Neuron (in vitro differentiated cells): ENCODE data around the gene HS6ST2.

Experiments
- H2AFZ ChIP-seq: one replicate; pipeline ENCODE4 v1.6.1; 2013; ENCODE audit warnings: low read depth, mild to moderate bottlenecking, inconsistent platforms, low read length, moderate library complexity
- H3K27me3 ChIP-seq: one replicate; pipeline ENCODE4 v1.6.1; 2013; ENCODE audit warnings: low read length; ENCODE audit not compliant: insufficient read depth
- H3K36me3 ChIP-seq: one replicate; pipeline ENCODE4 v1.6.1; 2013; ENCODE audit warnings: low read length; ENCODE audit not compliant: insufficient read depth
- H3K4me1 ChIP-seq: one replicate; pipeline ENCODE4 v1.6.1; 2013; ENCODE audit warnings: low read length; ENCODE audit not compliant: insufficient read depth
- H3K4me3 ChIP-seq: 2 replicates; pipeline ENCODE4 v1.5.1; 2013; ENCODE audit warnings: mild to moderate bottlenecking, low read length, moderate library complexity
- H3K9me3 ChIP-seq: one replicate; pipeline ENCODE4 v1.6.1; 2013; ENCODE audit warnings: low read length

Gene HS6ST2

DNA sequence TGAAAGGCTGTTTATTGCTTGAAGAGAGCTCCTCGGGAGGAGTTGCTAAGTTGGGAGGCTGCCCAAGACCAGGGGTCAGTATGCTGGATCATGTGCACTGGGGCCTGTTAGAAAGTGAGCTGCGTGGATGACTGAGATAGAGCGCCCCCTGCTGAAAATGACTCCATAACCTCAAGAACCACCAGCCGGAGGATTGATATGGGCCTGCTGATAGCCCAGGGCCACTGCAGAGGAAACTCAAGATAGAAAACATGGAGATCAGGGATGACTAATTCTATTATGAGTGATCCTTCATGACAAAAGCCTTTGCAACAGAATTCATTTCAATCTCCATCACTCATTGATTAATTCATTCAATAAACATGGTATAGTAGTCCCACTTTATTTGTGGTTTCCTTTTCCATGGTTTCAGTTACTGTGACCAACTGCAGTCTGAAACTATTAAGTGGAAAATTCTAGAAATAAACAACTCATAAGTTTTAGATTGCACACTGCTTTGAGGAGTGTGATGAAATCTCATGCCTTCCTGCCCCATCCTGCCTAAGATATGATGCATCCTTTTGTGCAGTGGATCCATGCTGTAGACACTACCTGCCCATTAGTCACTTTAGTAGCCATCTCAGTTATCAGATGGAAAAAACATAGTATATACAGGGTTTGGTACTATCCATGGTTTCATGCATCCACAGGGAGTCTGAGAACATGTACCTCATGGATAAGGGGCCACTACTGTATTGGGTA lies 342.9 kb downstream of the HS6ST2 start:
- no peaks in the 10 kb centered on the region for H3K36me3 ChIP-seq
- H3K4me3 ChIP-seq, result no peak overlapping the region
- no peak overlapping the region for H2AFZ ChIP-seq
- H3K27me3 ChIP-seq, result peaks cover 7% of the 10 kb centered on the region
- no peaks in the 10 kb centered on the region for H3K4me1 ChIP-seq
- H3K9me3 ChIP-seq, result no peaks in the 10 kb centered on the region

DNA sequence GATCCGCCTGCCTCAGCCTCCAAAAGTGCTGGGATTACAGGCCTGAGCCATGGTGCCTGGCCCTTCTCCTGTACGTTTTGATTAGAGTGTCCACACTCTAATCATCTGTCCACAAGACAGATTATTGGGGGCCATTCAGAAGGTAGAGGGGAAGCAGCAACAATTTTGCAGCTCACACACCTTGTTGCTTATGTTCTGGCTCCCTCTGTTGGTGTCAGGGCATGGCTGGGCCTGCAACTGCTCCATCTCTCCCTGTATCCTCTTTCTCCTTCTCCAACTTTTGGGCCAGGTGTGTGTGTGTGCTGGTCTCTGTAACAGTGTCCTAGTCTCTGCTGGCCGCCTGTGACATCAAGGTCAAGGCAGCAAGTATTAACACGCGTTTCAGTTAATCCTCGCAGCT lies 344.1 kb downstream of the HS6ST2 start:
- no peaks in the 10 kb centered on the region for H3K9me3 ChIP-seq
- H3K4me1 ChIP-seq, result no peaks in the 10 kb centered on the region
- H3K4me3 ChIP-seq, result no peak overlapping the region
- H3K36me3 ChIP-seq, result no peaks in the 10 kb centered on the region
- H2AFZ ChIP-seq, result no peak overlapping the region
- H3K27me3 ChIP-seq, result peaks cover 4% of the 10 kb centered on the region

DNA sequence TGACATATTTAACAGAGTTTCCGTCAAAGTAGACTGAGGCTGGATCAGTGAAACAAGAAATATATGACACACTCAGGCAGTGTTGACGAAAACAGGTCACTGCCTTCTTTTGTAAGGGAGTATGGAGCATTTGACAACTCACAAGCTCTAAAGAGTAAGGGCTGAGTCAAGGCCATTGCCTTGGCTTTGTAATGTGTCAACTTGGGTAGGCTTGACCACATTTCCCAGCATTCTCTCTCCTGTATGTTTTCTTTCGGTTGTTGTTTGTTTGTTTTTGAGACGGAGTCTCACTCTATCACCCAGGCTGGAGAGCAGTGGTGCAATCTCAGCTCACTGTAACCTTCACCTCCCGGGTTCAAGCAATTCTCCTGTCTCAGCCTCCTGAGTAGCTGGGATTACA lies 344.6 kb downstream of the HS6ST2 start:
- no peak overlapping the region for H3K4me3 ChIP-seq
- no peaks in the 10 kb centered on the region for H3K9me3 ChIP-seq
- H2AFZ ChIP-seq, result no peak overlapping the region
- no peaks in the 10 kb centered on the region for H3K4me1 ChIP-seq
- no peaks in the 10 kb centered on the region for H3K36me3 ChIP-seq
- peaks cover 3% of the 10 kb centered on the region for H3K27me3 ChIP-seq

DNA sequence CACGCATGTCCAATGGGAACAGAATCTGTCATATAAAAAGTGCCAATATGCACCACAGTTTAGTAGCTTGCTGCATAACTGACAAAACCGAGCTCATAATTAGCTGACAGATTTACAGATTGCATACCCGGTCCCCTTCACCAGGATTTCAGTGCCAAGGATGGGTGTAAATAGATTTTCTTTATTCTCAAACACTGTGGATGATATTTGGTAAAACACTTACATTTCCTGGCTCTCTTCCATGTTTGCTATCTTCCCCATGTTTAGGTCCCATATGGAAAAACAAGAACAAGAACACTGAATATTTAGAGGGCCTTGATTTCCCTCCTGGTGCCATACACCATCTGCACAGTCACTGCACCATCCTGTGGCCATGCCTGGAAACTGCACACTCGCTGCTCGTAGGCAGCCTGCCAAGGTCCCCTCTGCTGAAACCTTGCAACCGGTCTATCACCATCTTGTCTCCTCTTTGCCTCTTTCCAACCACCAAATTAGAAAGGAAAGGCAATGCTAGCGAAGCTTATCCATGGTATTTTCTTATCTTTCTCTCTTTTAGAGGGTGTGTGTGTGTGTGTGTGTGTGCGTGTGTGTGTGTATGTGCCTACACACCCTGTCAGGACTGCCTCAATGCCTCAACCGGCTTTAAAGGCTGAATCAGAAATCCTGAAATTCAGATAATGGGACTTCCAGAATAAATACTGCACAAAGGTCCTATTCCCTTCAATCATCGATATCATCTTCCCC lies 345.4 kb downstream of the HS6ST2 start:
- Histone ChIP-seq H3K36me3 (no peaks in the 10 kb centered on the region), H3K27me3 (no peaks in the 10 kb centered on the region), H3K4me1 (no peaks in the 10 kb centered on the region), H2AFZ (no peak overlapping the region), H3K9me3 (no peaks in the 10 kb centered on the region), H3K4me3 (no peak overlapping the region)

DNA sequence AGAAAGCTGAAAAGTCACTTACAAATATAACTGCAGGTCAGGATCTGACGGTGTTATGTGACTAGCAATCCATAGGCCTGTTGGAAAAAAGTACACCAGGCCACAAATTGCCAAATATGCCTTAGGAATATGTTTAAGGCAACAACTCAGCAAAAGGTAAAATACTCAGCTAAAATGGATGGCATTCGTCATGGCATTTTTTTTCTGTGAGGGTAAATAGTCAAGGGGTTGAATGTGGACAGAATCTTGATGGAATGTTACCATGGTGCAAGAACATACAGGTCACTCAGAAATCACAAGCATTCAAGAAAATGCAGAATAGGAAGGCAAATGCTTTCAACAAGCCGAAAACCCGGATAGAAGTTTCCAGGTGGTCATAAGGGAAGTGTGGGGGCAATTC lies 347.9 kb downstream of the HS6ST2 start:
- Histone ChIP-seq H2AFZ (no peak overlapping the region), H3K36me3 (no peaks in the 10 kb centered on the region), H3K4me3 (no peak overlapping the region), H3K4me1 (no peaks in the 10 kb centered on the region), H3K27me3 (peaks cover 6% of the 10 kb centered on the region), H3K9me3 (no peaks in the 10 kb centered on the region)

DNA sequence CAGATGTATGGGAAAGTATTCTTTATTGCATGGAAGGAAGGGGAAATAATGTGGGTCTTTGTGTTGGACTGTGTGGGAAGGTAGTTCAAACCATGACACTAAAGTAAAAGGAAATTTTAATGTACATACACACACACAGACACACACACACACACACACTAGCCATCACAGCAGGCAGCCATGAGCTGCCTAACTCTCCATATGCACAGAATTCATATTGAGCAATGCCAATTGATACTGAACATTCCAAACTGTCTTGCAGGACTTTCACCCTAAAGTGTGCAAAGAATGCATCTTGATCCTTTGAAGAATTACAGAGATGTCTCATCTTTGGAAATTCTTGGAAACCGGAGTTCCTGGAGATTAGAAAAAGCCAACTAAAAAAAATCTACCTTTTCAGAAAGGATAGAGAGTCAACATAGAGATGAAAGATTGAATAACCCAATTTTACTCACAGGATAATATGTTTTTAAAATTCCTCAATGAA lies 349.0 kb downstream of the HS6ST2 start:
- H3K4me1 ChIP-seq, result no peaks in the 10 kb centered on the region
- no peak overlapping the region for H2AFZ ChIP-seq
- no peaks in the 10 kb centered on the region for H3K36me3 ChIP-seq
- no peaks in the 10 kb centered on the region for H3K9me3 ChIP-seq
- peaks cover 6% of the 10 kb centered on the region for H3K27me3 ChIP-seq
- no peak overlapping the region for H3K4me3 ChIP-seq

DNA sequence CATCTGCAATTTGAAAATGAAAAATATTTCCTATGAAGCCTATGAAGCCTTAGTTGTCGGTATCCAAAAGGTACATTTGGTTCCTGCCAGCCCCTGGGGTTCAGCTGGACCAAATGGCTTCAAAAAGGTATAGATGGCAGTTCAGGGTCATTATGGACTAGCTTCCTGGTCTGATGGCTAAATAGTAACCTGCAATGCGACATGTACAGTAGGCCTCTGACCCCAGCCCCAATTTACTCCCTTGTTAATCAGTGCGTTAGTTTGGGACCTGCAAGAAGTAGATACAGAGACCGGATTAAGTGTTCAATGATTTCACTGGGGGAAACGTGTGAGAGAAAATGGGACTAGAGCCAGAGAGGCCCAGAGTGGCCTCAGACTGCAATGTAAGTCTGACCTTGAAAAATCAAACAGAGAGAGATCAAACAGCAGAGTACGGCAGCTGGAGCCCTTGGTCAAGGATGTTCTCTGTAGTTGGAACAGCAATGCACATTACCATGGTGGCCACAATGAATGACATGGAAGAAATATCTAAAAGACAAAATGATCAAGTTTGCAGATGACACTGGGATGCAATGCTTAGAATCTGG lies 354.6 kb downstream of the HS6ST2 start:
- no peak overlapping the region for H3K4me3 ChIP-seq
- H3K4me1 ChIP-seq, result no peaks in the 10 kb centered on the region
- no peaks in the 10 kb centered on the region for H3K36me3 ChIP-seq
- no peaks in the 10 kb centered on the region for H3K9me3 ChIP-seq
- H2AFZ ChIP-seq, result no peak overlapping the region
- H3K27me3 ChIP-seq, result peaks cover 13% of the 10 kb centered on the region

DNA sequence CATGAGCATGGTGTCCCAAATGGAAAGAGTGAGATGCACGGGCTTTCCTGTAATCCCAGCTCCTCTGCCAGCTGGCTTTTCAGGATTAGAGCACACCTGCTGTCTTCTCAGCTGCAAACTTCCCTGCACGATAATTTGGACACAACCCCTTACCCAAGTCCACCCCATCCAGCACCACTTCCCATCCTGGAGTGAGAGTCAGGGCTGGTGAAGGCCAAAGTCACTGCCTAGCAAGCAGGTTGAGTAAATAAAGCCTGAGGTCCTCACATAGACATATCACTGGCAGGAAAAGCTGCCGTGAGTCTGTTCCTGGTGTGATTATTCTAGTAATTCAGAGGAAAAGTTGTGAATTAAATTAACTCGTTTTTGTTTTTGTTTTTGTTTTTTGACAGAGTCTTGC lies 355.7 kb downstream of the HS6ST2 start:
- H3K27me3 ChIP-seq, result peaks cover 13% of the 10 kb centered on the region
- H3K4me1 ChIP-seq, result no peaks in the 10 kb centered on the region
- no peak overlapping the region for H3K4me3 ChIP-seq
- no peaks in the 10 kb centered on the region for H3K9me3 ChIP-seq
- H2AFZ ChIP-seq, result no peak overlapping the region
- H3K36me3 ChIP-seq, result no peaks in the 10 kb centered on the region

DNA sequence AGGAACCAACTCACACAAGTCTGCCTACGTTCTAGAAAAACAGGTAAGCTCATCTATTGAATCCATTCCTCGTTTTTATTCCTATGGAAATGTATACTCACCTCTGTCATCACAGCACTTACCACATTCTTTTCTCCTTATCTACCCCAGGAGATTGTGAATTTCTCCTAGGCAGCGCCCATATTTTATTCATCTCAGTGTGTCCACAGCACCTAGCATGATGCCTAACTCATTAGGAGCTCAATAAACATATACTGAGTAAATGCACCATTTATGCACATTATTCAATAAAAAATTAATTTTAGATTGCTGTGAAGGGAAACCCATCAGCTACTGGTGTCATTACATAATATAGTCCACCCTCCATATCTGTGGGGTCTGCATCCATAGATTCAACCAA lies 363.4 kb downstream of the HS6ST2 start:
- Histone ChIP-seq H2AFZ (no peak overlapping the region), H3K36me3 (no peaks in the 10 kb centered on the region)

DNA sequence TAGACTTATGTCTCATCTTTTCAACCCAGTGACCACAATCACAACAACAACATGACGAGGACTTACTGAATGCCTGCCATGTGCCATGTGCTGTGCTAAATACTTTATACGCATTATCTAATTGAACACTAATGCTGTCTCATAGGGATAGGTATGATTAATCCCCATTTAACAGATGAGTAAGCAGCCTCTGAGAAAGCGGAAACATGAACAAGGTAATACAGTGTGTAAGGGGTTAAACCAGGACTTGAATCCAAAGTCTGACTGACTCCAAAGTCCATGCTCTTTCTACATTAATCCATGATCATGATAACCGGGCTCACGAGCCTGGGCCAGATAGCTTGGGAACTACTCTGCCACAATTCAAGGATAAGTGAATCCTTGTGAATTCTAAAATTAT lies 364.3 kb downstream of the HS6ST2 start:
- H3K27me3 ChIP-seq, result peaks cover 3% of the 10 kb centered on the region
- H3K4me3 ChIP-seq, result no peak overlapping the region
- no peaks in the 10 kb centered on the region for H3K4me1 ChIP-seq
- H2AFZ ChIP-seq, result no peak overlapping the region
- no peaks in the 10 kb centered on the region for H3K36me3 ChIP-seq
- no peaks in the 10 kb centered on the region for H3K9me3 ChIP-seq

More for the DNA sequence above, 363.4 kb downstream of the HS6ST2 start:
- Histone ChIP-seq H3K4me3 (no peak overlapping the region), H3K27me3 (peaks cover 3% of the 10 kb centered on the region), H3K4me1 (no peaks in the 10 kb centered on the region), H3K9me3 (no peaks in the 10 kb centered on the region)

DNA sequence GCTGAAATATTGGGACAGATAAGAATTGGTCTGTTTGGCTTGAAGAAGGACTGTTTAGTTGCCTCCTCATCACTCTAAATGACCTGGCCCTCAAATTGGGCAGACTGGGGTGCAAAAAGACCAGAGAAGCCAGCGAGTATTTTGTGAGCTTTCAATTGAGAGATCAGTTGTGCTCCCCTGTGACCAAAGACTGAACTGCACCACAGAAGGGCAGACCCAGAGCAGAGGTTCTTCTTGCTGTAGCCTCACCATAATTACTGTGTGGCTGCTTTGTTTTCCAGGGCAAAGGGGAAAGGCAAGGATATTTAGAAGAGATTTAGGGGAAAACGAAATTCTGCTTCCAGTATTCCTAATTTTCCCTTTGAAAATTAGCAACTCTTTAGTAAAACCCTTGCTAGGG lies 365.5 kb downstream of the HS6ST2 start:
- Histone ChIP-seq H3K36me3 (no peaks in the 10 kb centered on the region), H3K27me3 (peaks cover 3% of the 10 kb centered on the region), H3K4me3 (no peak overlapping the region), H3K4me1 (no peaks in the 10 kb centered on the region), H3K9me3 (no peaks in the 10 kb centered on the region), H2AFZ (no peak overlapping the region)

DNA sequence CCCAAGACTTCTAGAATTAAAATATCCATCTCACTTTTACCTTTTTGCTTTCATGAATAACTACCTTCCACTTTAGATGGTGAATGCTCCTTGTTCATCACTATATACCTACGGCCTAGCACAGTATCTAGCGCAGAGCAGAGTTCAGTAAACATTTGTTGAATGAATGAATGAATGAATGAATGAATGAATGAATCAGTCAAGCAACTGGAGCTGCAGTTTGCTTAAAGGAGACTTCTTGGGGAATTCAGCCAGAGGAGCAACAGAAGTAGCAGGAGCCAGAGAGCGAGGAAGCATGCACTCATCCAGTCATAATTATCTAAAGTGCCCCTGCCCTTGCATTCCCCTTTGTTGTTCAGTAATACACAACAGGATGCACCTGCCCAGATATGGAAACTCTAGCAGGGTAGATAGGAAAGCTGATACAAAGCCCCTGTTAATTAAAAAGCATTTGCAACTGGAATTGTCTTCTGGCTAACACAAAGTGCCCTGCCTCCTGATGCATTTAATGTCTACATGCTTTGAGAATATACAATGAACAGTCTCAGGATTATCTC lies 366.6 kb downstream of the HS6ST2 start:
- Histone ChIP-seq H3K27me3 (peaks cover 2% of the 10 kb centered on the region), H3K36me3 (no peaks in the 10 kb centered on the region), H3K9me3 (no peaks in the 10 kb centered on the region), H3K4me1 (no peaks in the 10 kb centered on the region), H2AFZ (no peak overlapping the region), H3K4me3 (no peak overlapping the region)

DNA sequence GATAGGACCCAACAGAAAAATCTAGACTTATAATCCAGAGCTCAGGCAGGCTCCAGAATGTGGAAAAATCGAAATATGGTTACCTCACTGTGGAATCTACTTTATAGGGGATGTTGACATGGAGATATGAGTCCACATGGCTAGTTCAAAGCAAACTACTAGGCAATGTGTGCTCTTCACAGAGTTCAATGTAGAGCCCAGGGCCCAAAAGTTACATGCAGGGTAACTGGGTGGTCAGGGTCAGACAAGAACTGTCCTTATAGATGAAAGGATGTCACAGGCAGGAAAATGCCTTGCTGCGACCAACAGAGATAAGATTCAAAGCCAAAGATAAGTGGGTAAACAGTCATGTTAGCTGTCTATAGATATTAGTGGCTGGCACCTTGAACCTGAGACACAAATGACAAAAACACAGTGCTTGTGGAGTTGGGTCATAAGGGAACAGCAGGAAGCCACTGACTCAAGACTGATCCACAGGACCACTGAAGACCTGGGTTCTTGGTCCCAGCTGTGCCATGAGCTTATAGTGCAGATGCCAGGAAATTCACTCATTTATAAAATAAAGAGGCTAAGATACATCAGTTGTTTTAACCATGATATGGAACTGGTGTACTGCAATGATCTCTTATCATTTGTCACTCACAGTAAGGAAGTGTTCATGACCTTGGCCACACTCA lies 367.9 kb downstream of the HS6ST2 start:
- no peaks in the 10 kb centered on the region for H3K36me3 ChIP-seq
- H3K27me3 ChIP-seq, result no peaks in the 10 kb centered on the region
- no peaks in the 10 kb centered on the region for H3K4me1 ChIP-seq
- H2AFZ ChIP-seq, result no peak overlapping the region
- H3K9me3 ChIP-seq, result no peaks in the 10 kb centered on the region
- no peak overlapping the region for H3K4me3 ChIP-seq
